ENCODE data around the gene CCNE1.

- TF ChIP-seq CTCF (conservative IDR thresholded peaks at IDR 0.05; ENCODE audit: low read depth in 2 of 2) (no peak), EZH2 (IDR thresholded peaks at IDR 0.05; ENCODE audit: low read depth, unreplicated experiment) (no peak), ETS1 (IDR thresholded peaks at IDR 0.05) (no peak), POLR2AphosphoS5 (IDR thresholded peaks at IDR 0.05; ENCODE audit: low read depth) (no peak), EZH2phosphoT487 (IDR thresholded peaks at IDR 0.05; ENCODE audit: unreplicated experiment) (no peak), ZNF331 (CRISPR knock-in tag; IDR thresholded peaks at IDR 0.05; ENCODE audit: low read depth) (no peak), CREB1 (CRISPR knock-in tag; IDR thresholded peaks at IDR 0.05; ENCODE audit: low read depth) (no peak), REST (IDR thresholded peaks at IDR 0.05; ENCODE audit: unreplicated experiment) (no peak), JUNB (IDR thresholded peaks at IDR 0.05; ENCODE audit: unreplicated experiment) (no peak), STAT1 (IDR thresholded peaks at IDR 0.05; ENCODE audit: unreplicated experiment) (no peak), NANOG (IDR thresholded peaks at IDR 0.05; ENCODE audit: borderline replicate concordance) (no peak), ZNF462 (CRISPR knock-in tag; IDR thresholded peaks at IDR 0.05) (no peak)
Measured at GRCh38 chr19:29832801-29833200, 21.0 kb downstream of the CCNE1 start.
